Measurements from ENCODE around the gene HIVEP3.

DNA sequence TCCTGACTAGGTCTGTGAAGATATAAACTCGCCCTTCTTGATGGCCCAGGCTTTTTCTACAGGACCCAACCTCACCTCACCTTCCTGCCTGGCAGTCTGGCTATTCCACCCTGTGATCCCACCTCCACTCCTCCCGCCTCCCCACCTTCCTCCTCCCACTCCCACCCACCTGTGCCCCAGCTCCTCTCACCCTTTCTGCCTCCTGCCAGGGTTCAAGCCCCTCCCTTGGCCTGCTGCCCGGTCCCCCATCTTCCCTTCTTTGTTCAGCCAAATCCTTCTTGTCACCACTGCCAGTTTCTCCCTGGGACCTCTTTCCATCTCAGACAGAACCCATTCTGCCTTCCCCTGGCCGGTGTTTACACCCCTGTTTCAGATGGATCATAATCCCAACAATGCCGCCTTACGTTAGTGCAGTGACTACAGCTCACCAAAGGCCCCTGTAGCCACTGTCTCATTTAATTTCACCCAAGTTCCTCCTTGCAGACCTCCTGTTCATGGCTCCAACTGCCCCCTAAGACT is 306.7 kb downstream of the HIVEP3 start:
- no peak for TF ChIP-seq YY1 (IDR thresholded peaks at IDR 0.05; ENCODE audit: low read depth)
- TF ChIP-seq, protein P1, sequence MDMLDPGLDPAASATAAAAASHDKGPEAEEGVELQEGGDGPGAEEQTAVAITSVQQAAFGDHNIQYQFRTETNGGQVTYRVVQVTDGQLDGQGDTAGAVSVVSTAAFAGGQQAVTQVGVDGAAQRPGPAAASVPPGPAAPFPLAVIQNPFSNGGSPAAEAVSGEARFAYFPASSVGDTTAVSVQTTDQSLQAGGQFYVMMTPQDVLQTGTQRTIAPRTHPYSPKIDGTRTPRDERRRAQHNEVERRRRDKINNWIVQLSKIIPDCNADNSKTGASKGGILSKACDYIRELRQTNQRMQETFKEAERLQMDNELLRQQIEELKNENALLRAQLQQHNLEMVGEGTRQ (IDR thresholded peaks at IDR 0.05; ENCODE audit: borderline replicate concordance, low read depth, low read length), result no peak
- TF ChIP-seq, protein P2, sequence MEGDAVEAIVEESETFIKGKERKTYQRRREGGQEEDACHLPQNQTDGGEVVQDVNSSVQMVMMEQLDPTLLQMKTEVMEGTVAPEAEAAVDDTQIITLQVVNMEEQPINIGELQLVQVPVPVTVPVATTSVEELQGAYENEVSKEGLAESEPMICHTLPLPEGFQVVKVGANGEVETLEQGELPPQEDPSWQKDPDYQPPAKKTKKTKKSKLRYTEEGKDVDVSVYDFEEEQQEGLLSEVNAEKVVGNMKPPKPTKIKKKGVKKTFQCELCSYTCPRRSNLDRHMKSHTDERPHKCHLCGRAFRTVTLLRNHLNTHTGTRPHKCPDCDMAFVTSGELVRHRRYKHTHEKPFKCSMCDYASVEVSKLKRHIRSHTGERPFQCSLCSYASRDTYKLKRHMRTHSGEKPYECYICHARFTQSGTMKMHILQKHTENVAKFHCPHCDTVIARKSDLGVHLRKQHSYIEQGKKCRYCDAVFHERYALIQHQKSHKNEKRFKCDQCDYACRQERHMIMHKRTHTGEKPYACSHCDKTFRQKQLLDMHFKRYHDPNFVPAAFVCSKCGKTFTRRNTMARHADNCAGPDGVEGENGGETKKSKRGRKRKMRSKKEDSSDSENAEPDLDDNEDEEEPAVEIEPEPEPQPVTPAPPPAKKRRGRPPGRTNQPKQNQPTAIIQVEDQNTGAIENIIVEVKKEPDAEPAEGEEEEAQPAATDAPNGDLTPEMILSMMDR (IDR thresholded peaks at IDR 0.05), result no peak
- TF ChIP-seq MEF2A (IDR thresholded peaks at IDR 0.05; ENCODE audit: borderline replicate concordance, low read depth), result no peak
- no peak for TF ChIP-seq CHD2 (IDR thresholded peaks at IDR 0.05; ENCODE audit: low read length, partially characterized antibody)
- no peak for TF ChIP-seq GATA2 (CRISPR knock-in tag; IDR thresholded peaks at IDR 0.05)
- TF ChIP-seq EZH2phosphoT487 (IDR thresholded peaks at IDR 0.05; ENCODE audit: borderline replicate concordance, low read depth), result no peak
- no peak for TF ChIP-seq TCF12 (IDR thresholded peaks at IDR 0.05)
- TF ChIP-seq, protein P3, sequence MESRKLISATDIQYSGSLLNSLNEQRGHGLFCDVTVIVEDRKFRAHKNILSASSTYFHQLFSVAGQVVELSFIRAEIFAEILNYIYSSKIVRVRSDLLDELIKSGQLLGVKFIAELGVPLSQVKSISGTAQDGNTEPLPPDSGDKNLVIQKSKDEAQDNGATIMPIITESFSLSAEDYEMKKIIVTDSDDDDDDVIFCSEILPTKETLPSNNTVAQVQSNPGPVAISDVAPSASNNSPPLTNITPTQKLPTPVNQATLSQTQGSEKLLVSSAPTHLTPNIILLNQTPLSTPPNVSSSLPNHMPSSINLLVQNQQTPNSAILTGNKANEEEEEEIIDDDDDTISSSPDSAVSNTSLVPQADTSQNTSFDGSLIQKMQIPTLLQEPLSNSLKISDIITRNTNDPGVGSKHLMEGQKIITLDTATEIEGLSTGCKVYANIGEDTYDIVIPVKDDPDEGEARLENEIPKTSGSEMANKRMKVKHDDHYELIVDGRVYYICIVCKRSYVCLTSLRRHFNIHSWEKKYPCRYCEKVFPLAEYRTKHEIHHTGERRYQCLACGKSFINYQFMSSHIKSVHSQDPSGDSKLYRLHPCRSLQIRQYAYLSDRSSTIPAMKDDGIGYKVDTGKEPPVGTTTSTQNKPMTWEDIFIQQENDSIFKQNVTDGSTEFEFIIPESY (IDR thresholded peaks at IDR 0.05; ENCODE audit: borderline replicate concordance, low read depth), result no peak
- TF ChIP-seq, protein P4, sequence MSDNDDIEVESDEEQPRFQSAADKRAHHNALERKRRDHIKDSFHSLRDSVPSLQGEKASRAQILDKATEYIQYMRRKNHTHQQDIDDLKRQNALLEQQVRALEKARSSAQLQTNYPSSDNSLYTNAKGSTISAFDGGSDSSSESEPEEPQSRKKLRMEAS (IDR thresholded peaks at IDR 0.05; ENCODE audit: low read depth), result no peak
- TF ChIP-seq, protein P5, sequence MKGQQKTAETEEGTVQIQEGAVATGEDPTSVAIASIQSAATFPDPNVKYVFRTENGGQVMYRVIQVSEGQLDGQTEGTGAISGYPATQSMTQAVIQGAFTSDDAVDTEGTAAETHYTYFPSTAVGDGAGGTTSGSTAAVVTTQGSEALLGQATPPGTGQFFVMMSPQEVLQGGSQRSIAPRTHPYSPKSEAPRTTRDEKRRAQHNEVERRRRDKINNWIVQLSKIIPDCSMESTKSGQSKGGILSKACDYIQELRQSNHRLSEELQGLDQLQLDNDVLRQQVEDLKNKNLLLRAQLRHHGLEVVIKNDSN (IDR thresholded peaks at IDR 0.05; ENCODE audit: borderline replicate concordance, low read depth), result no peak
- TF ChIP-seq RFX5 (IDR thresholded peaks at IDR 0.05; ENCODE audit: low read length), result no peak
